ENCODE results near the gene FARS2. TPM values are rescaled to one million over a fixed set of nuclear protein-coding genes. Genes with fewer than 3 reads are reported as not detected.
A peak's percentile ranks its signal among the peaks of the same experiment; 100 is the strongest.

FARS2 gene
- total and polyA plus RNA-seq, 5 experiments from 2014 or later = 13.6 to 39.1 (median 28.1) TPM

GRCh38 chr6:5234874-5235273, 26.4 kb upstream of the FARS2 start:
- Mint-ChIP-seq H3K4me3 (no peak overlapping the region), H3K27ac (peak overlapping the region in 1 of 10 donors; percentile 27)
- no peak for ATAC-seq

DNA sequence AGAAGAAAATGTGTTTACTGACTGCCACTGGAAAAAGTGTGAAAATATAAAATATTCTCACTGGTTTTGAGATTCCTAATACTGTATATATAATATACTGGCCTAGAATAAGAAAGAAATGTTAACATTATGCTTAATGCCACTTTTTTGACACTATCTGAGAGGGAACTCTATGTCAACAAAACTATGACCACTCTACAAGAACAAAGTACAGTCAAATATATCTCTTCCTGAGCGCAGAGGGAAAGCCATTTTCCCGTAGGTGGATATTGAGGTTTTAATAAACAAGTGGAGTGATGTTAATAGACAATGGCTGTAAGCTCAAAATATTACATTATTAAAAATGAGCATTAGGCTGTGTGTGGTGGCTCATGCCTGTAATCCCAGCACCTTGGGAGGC, 25.5 kb upstream of the FARS2 start:
- H3K4me3 Mint-ChIP-seq = no peak overlapping the region
- no peak overlapping the region for H3K27ac Mint-ChIP-seq
- no peak for DNase-seq
- POLR2A ChIA-PET = interaction anchor here (0.7 kb wide), 1 partner anchor 8 kb away, joined by 4 read pairs; no protein-coding TSS in a partner anchor
- ATAC-seq = no peak
- peaks cover 0 to 24% (median 3%) of the 10 kb centered on the region in 3 donors for H3K36me3 Mint-ChIP-seq
- H3K27me3 Mint-ChIP-seq = no peaks in the 10 kb centered on the region
- H3K4me1 Mint-ChIP-seq = peaks cover 0 to 6% (median 4%) of the 10 kb centered on the region in 4 donors
- no peaks in the 10 kb centered on the region for H3K9me3 Mint-ChIP-seq

More at GRCh38 chr6:5234874-5235273, 26.4 kb upstream of the FARS2 start:
- Mint-ChIP-seq H3K9me3 (no peaks in the 10 kb centered on the region), H3K36me3 (peaks cover 0 to 16% (median 3%) of the 10 kb centered on the region in 3 donors), H3K27me3 (no peaks in the 10 kb centered on the region), H3K4me1 (peaks cover 0 to 6% (median 4%) of the 10 kb centered on the region in 4 donors)
- POLR2A ChIA-PET = no interaction called here
- no peak for DNase-seq

DNA sequence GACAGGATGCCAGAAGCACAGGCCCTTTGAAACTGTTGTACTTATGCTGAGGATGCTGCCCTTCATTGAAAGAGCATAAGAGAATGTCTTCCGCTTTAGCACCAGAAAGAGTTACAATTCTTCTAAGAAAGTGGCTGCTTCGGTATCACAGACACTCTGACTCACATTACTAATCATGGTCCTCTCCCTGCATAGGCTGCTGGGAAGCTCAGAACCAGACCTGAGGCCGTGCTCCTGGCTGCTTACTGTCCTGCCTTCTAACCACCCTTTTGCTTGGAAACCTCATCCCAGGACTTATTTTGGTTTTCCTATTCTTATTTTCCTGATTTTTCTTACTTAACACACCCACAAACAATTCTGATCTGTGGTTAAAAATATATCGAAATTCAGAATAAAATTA, 23.5 kb upstream of the FARS2 start:
- peaks cover 0 to 26% (median 3%) of the 10 kb centered on the region in 3 donors for H3K36me3 Mint-ChIP-seq
- peaks cover 0 to 6% (median 3%) of the 10 kb centered on the region in 4 donors for H3K4me1 Mint-ChIP-seq
- no peaks in the 10 kb centered on the region for H3K9me3 Mint-ChIP-seq
- no peak overlapping the region for H3K4me3 Mint-ChIP-seq
- H3K27me3 Mint-ChIP-seq = no peaks in the 10 kb centered on the region
- DNase-seq = no peak
- POLR2A ChIA-PET = no interaction called here
- peak overlapping the region in 1 of 10 donors; percentile 7 for H3K27ac Mint-ChIP-seq
- ATAC-seq = no peak

GRCh38 chr6:5238336-5238735, 23.0 kb upstream of the FARS2 start:
- ATAC-seq (no peak), DNase-seq (no peak)
- Mint-ChIP-seq H3K4me3 (no peak overlapping the region), H3K36me3 (peaks cover 0 to 26% (median 3%) of the 10 kb centered on the region in 3 donors), H3K27ac (no peak overlapping the region), H3K9me3 (no peaks in the 10 kb centered on the region), H3K27me3 (no peaks in the 10 kb centered on the region), H3K4me1 (peaks cover 0 to 6% (median 3%) of the 10 kb centered on the region in 4 donors)
- POLR2A ChIA-PET = no interaction called here

- POLR2A ChIA-PET = no interaction called here
- H3K27ac Mint-ChIP-seq = no peak overlapping the region
Observed at GRCh38 chr6:5241252-5241651, 20.1 kb upstream of the FARS2 start.

GRCh38 chr6:5243069-5243468, 18.2 kb upstream of the FARS2 start:
- no peaks in the 10 kb centered on the region for H3K9me3 Mint-ChIP-seq
- no peaks in the 10 kb centered on the region for H3K27me3 Mint-ChIP-seq
- POLR2A ChIA-PET = no interaction called here

More at GRCh38 chr6:5241252-5241651, 20.1 kb upstream of the FARS2 start:
- H3K27me3 Mint-ChIP-seq = no peaks in the 10 kb centered on the region
- H3K36me3 Mint-ChIP-seq = peaks cover 0 to 18% (median 0%) of the 10 kb centered on the region in 3 donors
- DNase-seq = no peak
- H3K4me3 Mint-ChIP-seq = no peak overlapping the region
- H3K9me3 Mint-ChIP-seq = no peaks in the 10 kb centered on the region
- peaks cover 0 to 19% (median 7%) of the 10 kb centered on the region in 4 donors for H3K4me1 Mint-ChIP-seq
- ATAC-seq = no peak

GRCh38 chr6:5246141-5247097, 14.9 kb upstream of the FARS2 start:
- Mint-ChIP-seq H3K27me3 (no peaks in the 10 kb centered on the region), H3K27ac (peak overlapping the region in 2 of 10 donors; percentile 29 to 43), H3K36me3 (peaks cover 4 to 10% (median 6%) of the 10 kb centered on the region in 3 donors), H3K9me3 (no peaks in the 10 kb centered on the region), H3K4me3 (no peak overlapping the region), H3K4me1 (peaks cover 0 to 40% (median 15%) of the 10 kb centered on the region in 4 donors)
- POLR2A ChIA-PET = interaction anchor here (0.5 kb wide), 1 partner anchor 71 kb away, joined by 3 read pairs; no protein-coding TSS in a partner anchor
- ATAC-seq = no peak
- no peak for DNase-seq

More at GRCh38 chr6:5243069-5243468, 18.2 kb upstream of the FARS2 start:
- Mint-ChIP-seq H3K36me3 (peaks cover 0 to 18% (median 0%) of the 10 kb centered on the region in 3 donors), H3K4me3 (no peak overlapping the region), H3K4me1 (peaks cover 0 to 32% (median 11%) of the 10 kb centered on the region in 4 donors), H3K27ac (no peak overlapping the region)
- no peak for DNase-seq
- ATAC-seq = no peak

GRCh38 chr6:5247201-5247600, 14.1 kb upstream of the FARS2 start:
- H3K4me1 Mint-ChIP-seq = peaks cover 0 to 43% (median 15%) of the 10 kb centered on the region in 4 donors
- no peak for DNase-seq
- peaks cover 6 to 11% (median 10%) of the 10 kb centered on the region in 3 donors for H3K36me3 Mint-ChIP-seq
- H3K27me3 Mint-ChIP-seq = no peaks in the 10 kb centered on the region
- ATAC-seq = no peak
- no peaks in the 10 kb centered on the region for H3K9me3 Mint-ChIP-seq
- POLR2A ChIA-PET = no interaction called here
- H3K4me3 Mint-ChIP-seq = no peak overlapping the region
- no peak overlapping the region for H3K27ac Mint-ChIP-seq

- Mint-ChIP-seq H3K9me3 (no peaks in the 10 kb centered on the region), H3K36me3 (peaks cover 11 to 21% (median 19%) of the 10 kb centered on the region in 3 donors), H3K27me3 (no peaks in the 10 kb centered on the region), H3K4me1 (peaks cover 0 to 48% (median 16%) of the 10 kb centered on the region in 4 donors), H3K4me3 (no peak overlapping the region), H3K27ac (no peak overlapping the region)
- DNase-seq (no peak), ATAC-seq (no peak)
- POLR2A ChIA-PET = interaction anchor here (0.6 kb wide), 1 partner anchor 145 kb away, joined by 3 read pairs; no protein-coding TSS in a partner anchor
Observed at GRCh38 chr6:5248302-5249098, 12.8 kb upstream of the FARS2 start.

DNA sequence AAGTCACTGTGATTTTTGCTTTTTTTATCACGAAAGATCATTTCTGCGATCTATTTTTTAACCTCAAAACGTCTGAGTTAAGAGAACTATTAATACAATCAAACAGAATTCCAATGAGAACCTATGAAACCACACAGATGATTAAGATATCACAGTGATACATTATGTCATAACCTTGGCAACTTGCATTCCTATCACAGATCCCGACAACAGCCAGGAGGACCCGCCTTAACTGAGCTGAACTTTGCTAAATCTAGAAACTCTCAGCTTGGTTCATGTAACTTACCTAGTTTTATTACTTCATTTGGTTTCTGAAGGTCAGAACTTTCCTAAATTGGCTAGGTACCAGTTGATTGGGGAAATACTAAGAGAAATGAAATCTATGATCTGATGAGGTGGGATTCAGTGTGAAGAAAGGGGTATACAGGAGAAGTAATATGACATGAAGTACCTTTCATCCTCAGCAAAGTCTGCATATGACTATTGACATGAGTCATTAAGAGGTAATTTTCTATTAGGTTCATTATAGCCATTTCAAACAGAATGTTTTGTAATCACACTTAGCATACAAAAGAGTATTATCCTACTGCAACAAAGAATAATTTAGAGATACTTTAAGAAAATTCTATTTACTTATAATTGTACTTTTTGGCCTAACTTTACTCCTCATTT, 11.7 kb upstream of the FARS2 start:
- DNase-seq = no peak

DNA sequence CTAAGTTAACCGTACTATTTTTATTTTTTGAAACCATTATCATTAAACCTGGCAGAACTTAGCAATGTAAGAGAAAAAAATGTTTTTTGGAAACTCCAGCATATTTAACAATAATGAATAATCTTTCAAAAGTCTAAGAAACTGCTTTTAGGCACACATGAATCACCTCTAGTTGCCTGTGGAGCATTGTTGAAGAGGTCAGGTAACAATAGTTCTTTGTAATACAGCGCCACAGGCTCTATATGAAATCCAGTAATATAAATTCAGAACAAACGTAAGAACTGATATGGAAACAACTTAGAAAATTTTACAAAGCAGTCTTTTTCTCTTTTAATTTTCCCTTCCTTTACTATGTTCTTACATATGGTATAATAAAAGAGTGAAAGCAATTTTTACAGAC, 10.9 kb upstream of the FARS2 start:
- DNase-seq (no peak), ATAC-seq (no peak)
- peaks cover 0 to 50% (median 17%) of the 10 kb centered on the region in 4 donors for H3K4me1 Mint-ChIP-seq
- peaks cover 11 to 31% (median 30%) of the 10 kb centered on the region in 3 donors for H3K36me3 Mint-ChIP-seq
- no peaks in the 10 kb centered on the region for H3K9me3 Mint-ChIP-seq
- H3K27ac Mint-ChIP-seq = no peak overlapping the region
- POLR2A ChIA-PET = no interaction called here
- H3K4me3 Mint-ChIP-seq = no peak overlapping the region
- no peaks in the 10 kb centered on the region for H3K27me3 Mint-ChIP-seq

More for the DNA sequence above, 11.7 kb upstream of the FARS2 start:
- Mint-ChIP-seq H3K36me3 (peaks cover 11 to 28% (median 24%) of the 10 kb centered on the region in 3 donors), H3K27me3 (no peaks in the 10 kb centered on the region), H3K4me1 (peaks cover 0 to 48% (median 16%) of the 10 kb centered on the region in 4 donors), H3K27ac (no peak overlapping the region), H3K9me3 (no peaks in the 10 kb centered on the region), H3K4me3 (no peak overlapping the region)
- POLR2A ChIA-PET = no interaction called here
- ATAC-seq = no peak

GRCh38 chr6:5250911-5251310, 10.4 kb upstream of the FARS2 start:
- H3K9me3 Mint-ChIP-seq = no peaks in the 10 kb centered on the region
- H3K4me1 Mint-ChIP-seq = peaks cover 0 to 45% (median 14%) of the 10 kb centered on the region in 4 donors
- POLR2A ChIA-PET = no interaction called here
- no peak for ATAC-seq
- H3K4me3 Mint-ChIP-seq = no peak overlapping the region
- H3K27me3 Mint-ChIP-seq = no peaks in the 10 kb centered on the region
- no peak for DNase-seq
- no peak overlapping the region for H3K27ac Mint-ChIP-seq
- peaks cover 11 to 31% (median 30%) of the 10 kb centered on the region in 3 donors for H3K36me3 Mint-ChIP-seq

Measured in naive thymus-derived CD8-positive, alpha-beta T cell (primary cell).